GM18508 (cell line): Measurements from ENCODE around the gene BLMH.
"Not testable (repeated sequence)": the region's sequence is repeated elsewhere in the genome, so short reads cannot be mapped to it uniquely, and the experiment has no call there.

Experiments used
- ATAC-seq: cut with Tn5 transposase; IDR thresholded peaks from one replicate; pipeline ENCODE4 v1.9.1; 2021; ENCODE audit warnings: moderate number of reproducible peaks; ENCODE audit not compliant: insufficient read depth, unreplicated experiment

Gene BLMH

GRCh38 chr17:30211371-30211770 is 80.4 kb downstream of the BLMH start:
- ATAC-seq = no peak

- ATAC-seq = no peak
Observed at GRCh38 chr17:30210901-30211300, 80.8 kb downstream of the BLMH start.

DNA sequence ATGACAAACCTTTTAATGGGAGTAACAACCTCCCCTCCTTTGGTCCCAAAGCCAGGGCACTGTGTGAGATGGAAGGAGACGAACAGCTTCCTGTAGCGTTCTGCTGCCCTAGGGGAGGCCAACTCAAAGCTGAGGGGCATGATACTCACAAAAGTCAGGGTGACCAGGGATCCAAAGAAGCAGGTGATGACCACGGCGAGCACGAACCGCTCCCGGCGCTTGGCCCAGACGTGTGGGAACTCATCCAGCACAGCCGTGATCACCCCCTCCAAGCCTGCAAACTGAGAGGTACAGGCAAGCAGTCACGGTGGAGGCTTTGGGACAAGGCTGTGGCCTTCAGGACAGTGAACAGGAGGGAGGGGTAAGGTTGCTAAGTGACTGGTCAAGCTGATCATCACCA is 81.4 kb downstream of the BLMH start:
- ATAC-seq = no peak

GRCh38 chr17:30209930-30210329 is 81.8 kb downstream of the BLMH start:
- ATAC-seq = no peak

DNA sequence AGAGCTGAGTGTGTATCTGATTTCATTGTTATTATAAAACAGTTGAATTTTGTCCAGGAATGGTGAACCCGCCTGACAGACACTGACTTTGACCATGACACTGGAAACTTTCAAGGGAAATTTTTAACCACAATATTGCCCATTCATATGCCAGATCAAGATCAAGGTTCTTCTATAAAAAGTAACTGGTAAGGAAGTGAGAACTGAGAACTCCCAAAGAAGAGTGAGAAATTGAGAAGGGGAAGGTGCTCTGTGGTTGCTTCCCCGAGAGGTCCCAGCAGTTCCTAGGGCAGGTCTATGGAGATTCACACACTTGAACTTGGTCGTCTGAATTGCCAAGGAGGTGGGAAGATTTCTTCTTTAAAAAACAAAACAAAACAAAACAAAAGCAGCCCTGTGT is 83.5 kb downstream of the BLMH start:
- no peak for ATAC-seq

DNA sequence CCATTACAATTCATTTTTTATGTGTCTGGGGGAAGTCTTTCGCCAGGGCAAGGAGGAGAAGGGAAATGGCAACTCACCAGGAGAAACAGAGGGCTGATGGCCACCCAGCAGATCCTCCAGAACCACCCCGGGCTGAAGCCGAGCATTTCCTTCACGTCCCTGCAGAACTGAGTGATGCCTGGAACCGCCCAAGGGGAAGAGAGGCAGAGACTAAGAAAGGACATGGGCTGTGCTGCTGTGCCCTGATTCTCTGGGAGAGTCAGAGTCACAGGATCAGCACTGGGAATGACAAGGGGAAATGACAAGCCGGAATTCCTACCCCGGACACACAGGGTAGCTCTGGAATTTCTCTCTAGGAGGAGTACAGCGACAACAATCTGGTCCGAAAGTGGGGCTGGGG is 84.1 kb downstream of the BLMH start:
- no peak for ATAC-seq

DNA sequence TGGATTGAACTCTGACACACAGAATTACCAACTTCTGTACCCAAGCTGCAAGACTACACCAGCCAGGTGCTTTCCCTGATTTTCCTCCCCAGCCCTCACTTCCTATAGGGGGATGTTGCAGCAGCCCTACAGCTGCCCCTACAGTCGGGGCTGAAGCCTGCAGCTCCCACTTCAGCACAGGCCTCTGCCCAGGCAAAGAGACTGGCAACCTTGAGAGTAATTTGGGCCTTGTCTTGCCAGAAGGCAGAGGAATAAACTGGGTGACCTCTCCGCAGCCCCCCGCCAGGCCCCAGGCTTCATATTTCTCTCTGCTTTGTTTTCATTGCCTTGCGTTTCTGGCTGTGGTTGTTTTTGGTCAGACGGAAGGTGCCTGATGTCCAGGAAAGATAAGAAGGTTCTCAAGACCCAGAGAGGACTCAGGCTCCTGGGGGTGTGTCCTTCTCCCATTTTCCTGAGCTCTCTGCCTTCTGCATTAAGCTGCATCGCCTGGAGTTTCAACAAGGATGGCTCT is 88.2 kb downstream of the BLMH start:
- ATAC-seq = no peak

- not testable (repeated sequence) for ATAC-seq
Observed at GRCh38 chr17:30200656-30201055, 91.1 kb downstream of the BLMH start.

GRCh38 chr17:30200106-30200505 is 91.6 kb downstream of the BLMH start:
- ATAC-seq = no peak

DNA sequence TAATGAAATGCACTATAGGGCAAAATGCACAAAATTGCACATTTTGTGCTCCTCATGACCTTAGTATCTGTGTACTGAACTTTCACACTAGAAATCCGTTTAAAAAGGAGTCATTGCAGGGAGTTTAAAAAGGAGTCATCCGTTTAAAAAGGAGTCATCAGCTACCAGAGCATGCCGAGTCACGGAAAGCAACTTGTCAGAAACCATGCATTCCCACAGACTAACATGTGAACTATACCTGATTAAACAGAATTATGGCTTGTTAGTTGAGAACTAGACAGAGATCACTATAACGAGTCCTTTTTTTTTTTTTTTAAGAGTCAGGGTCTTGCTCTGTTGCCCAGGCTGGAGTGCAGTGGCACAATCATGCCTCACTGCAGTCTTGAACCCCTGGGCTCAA is 92.1 kb downstream of the BLMH start:
- ATAC-seq = no peak
